ENCODE data around the gene OR2G3.

Gene OR2G3

GRCh38 chr1:247605286-247605685 is at the start of gene OR2G3:
Gene OR2G3, plus strand, starts transcription at chr1:247605586. Its CDS starts 0 bp downstream, at chr1:247605586.
- no peak for DNase-seq

GRCh38 chr1:247557926-247558674 is 47.3 kb upstream of the OR2G3 start:
- no peak for DNase-seq

- DNase-seq = no peak
Observed at GRCh38 chr1:247561711-247562110, 43.7 kb upstream of the OR2G3 start.

- DNase-seq = no peak
Observed at GRCh38 chr1:247562198-247562597, 43.2 kb upstream of the OR2G3 start.

GRCh38 chr1:247574236-247574635 is 31.1 kb upstream of the OR2G3 start:
- DNase-seq = no peak

- no peak for DNase-seq
Observed at GRCh38 chr1:247574664-247575063, 30.7 kb upstream of the OR2G3 start.

GRCh38 chr1:247576514-247576913 is 28.9 kb upstream of the OR2G3 start:
- peak; percentile 60 for DNase-seq

GRCh38 chr1:247578946-247579460 is 26.4 kb upstream of the OR2G3 start:
- no peak for DNase-seq

GRCh38 chr1:247588060-247588459 is 17.3 kb upstream of the OR2G3 start, which contains the start of gene OR2G2:
Gene OR2G2, plus strand, starts transcription at chr1:247588360. Its CDS starts 0 bp downstream, at chr1:247588360.
- no peak for DNase-seq

- no peak for DNase-seq
Observed at GRCh38 chr1:247613405-247613804, 8.0 kb downstream of the OR2G3 start.

GRCh38 chr1:247614625-247615024 is 9.2 kb downstream of the OR2G3 start:
- DNase-seq = no peak

GRCh38 chr1:247627951-247628350 is 22.6 kb downstream of the OR2G3 start:
- DNase-seq = no peak

GRCh38 chr1:247638011-247638410 is 32.6 kb downstream of the OR2G3 start:
- no peak for DNase-seq

- DNase-seq = peak; percentile 43
Observed at GRCh38 chr1:247638781-247639180, 33.4 kb downstream of the OR2G3 start.

- DNase-seq = peak; percentile 95
Observed at GRCh38 chr1:247639381-247639981, 34.1 kb downstream of the OR2G3 start.

- DNase-seq = no peak
Observed at GRCh38 chr1:247642742-247643141, 37.4 kb downstream of the OR2G3 start.

- DNase-seq = no peak
Observed at GRCh38 chr1:247646867-247647266, 41.5 kb downstream of the OR2G3 start.

- DNase-seq = peak; percentile 30
Observed at GRCh38 chr1:247647864-247648263, 42.5 kb downstream of the OR2G3 start.

GRCh38 chr1:247653040-247653439 is 47.7 kb downstream of the OR2G3 start:
- peak; percentile 20 for DNase-seq

Data from DMS53 (cell line).